PFSK-1 (cell line): ENCODE results near the gene SPHK2.

Experiments used
- POLR2AphosphoS5 ChIP-seq: IDR thresholded peaks from 2 replicates; pipeline ENCODE4 v1.6.1; 2012; ENCODE audit warnings: low read depth, mild to moderate bottlenecking, control low read depth, low read length, moderate library complexity
- TF ChIP-seq, protein P1 (sequence below), 2 experiments: IDR thresholded peaks; 2 replicates each; pipeline versions ENCODE4 v1.6.1 to v1.8.0; 2011 to 2012; ENCODE audit warnings: low read depth in 2 of 2, low read length in 2 of 2, control low read depth in 1 of 2, inconsistent platforms in 1 of 2, mild to moderate bottlenecking in 1 of 2, moderate library complexity in 1 of 2; ENCODE audit not compliant: insufficient read depth in 1 of 2

DNA sequence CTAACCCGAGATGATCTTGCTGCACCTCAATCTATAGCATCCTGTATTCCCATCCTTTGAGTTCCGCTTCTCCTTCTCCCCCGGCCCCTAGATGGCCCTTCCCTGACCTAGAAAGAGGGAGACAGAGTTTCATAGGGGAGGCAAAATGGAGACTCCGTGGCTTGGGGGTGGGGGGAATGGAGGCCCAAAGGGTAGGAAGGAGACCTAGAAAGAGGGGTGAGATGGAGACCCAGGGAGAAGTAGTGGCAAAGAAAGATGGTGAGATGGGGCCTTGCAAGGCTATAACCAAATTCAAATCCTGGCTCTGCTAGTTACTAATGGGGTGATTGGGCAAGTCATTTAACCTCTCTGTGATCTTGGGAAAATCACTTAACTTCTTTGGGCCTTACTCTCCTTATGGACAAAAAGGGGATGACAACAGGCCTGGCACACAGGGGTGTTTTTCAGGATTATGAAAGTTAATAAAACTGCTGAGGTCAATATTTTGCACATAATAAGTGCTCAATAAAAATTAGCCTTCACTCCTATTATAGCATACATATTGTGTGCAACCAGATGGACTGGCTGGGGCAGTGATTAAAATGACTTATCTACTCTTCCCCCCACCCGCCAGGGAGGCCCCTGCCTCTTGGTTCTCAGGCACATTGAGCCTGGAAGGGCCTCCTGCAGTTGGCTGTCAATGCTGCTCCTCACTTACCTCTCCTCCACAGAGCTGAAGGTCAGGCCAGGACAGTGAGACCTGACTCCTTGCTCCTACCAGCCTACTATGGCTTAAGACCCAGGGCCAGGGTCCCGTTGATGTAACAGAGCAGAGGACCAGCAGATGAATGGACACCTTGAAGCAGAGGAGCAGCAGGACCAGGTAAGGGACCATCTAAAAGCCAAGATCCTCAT lies 633 bp downstream of the SPHK2 start:
- TF ChIP-seq, protein P1, sequence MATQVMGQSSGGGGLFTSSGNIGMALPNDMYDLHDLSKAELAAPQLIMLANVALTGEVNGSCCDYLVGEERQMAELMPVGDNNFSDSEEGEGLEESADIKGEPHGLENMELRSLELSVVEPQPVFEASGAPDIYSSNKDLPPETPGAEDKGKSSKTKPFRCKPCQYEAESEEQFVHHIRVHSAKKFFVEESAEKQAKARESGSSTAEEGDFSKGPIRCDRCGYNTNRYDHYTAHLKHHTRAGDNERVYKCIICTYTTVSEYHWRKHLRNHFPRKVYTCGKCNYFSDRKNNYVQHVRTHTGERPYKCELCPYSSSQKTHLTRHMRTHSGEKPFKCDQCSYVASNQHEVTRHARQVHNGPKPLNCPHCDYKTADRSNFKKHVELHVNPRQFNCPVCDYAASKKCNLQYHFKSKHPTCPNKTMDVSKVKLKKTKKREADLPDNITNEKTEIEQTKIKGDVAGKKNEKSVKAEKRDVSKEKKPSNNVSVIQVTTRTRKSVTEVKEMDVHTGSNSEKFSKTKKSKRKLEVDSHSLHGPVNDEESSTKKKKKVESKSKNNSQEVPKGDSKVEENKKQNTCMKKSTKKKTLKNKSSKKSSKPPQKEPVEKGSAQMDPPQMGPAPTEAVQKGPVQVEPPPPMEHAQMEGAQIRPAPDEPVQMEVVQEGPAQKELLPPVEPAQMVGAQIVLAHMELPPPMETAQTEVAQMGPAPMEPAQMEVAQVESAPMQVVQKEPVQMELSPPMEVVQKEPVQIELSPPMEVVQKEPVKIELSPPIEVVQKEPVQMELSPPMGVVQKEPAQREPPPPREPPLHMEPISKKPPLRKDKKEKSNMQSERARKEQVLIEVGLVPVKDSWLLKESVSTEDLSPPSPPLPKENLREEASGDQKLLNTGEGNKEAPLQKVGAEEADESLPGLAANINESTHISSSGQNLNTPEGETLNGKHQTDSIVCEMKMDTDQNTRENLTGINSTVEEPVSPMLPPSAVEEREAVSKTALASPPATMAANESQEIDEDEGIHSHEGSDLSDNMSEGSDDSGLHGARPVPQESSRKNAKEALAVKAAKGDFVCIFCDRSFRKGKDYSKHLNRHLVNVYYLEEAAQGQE (IDR thresholded peaks at IDR 0.05; ENCODE audit: insufficient read depth in 1 of 2, low read depth in 2 of 2, low read length in 2 of 2) = no peak
- no peak; the same call in 1 of the 2 replicates for TF ChIP-seq POLR2AphosphoS5
